DMS114 treated with DMSO at 0.1 percent for 48 hours (cell line): ENCODE results near the gene BRINP1.

Source experiments
- DNase-seq: peaks from one replicate; lab custom pipeline; 2025; ENCODE audit not compliant: unreplicated experiment; lab: John Stamatoyannopoulos, UW

The BRINP1 gene

DNA sequence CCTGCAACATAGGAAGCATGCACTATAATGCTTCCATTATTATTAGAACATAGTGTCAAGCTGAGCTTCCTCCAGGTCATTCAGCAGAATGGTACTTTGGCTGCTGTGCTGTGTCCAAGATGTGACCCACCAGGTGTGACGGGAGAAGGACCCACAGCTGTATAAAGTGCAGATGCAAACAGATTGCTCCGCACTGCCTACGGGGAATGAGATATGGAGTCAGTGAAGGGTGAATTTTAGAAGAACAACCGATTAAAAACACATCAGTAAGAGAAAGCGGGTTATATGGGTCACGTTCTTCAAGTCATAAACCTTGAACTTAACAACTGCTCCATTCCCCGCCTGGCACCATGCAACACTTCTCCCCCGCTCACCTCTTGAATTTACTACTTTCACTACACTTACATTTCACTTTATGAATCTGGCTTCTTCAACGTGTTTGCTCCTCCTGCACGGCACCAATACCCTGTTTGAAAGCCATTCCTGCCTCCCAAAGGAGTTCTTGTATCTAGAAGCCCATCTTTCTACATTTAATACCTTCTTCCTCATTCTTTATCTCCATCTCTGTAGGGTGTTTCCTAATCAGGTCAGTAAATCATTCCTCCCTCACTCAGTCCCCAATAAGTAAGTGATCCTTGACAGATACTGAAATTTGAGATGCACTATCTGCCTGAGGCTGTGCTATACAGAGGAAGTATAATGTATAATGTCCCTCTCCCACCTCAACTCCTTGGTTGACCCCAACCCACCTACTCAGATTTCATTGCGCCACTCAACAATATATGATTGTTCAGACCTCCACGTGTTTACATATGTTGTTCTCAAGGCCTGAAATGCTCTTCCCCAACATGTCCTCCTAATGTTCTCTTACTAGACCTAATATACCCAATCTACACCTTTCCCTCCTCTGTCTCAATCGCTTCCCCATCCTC lies 25.9 kb downstream of the BRINP1 start:
- DNase-seq, result no peak

GRCh38 chr9:119339056-119339455 lies 30.2 kb downstream of the BRINP1 start:
- DNase-seq, result no peak

- no peak for DNase-seq
Observed at GRCh38 chr9:119337573-119337972, 31.7 kb downstream of the BRINP1 start.

DNA sequence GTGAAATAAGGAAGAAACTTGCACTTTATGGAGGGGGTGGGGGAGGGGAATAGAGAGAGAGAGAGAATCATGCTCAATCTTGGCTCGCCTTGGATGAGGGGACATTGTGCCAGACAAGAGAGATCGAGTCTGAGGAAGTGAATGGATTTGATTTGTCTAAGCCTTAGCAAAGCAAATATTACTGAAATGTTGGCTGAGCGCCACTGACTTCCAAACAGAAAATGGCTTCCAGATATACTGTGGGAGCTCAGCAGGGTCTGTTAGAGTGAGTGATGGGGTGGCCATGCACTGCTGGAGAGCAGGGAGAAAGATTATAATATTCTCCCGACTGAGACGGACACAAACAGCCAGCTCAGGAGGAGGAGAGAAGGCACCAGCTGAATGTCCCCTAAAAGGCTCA lies 34.5 kb downstream of the BRINP1 start:
- no peak for DNase-seq

GRCh38 chr9:119333507-119334229 lies 35.6 kb downstream of the BRINP1 start:
- DNase-seq, result no peak

DNA sequence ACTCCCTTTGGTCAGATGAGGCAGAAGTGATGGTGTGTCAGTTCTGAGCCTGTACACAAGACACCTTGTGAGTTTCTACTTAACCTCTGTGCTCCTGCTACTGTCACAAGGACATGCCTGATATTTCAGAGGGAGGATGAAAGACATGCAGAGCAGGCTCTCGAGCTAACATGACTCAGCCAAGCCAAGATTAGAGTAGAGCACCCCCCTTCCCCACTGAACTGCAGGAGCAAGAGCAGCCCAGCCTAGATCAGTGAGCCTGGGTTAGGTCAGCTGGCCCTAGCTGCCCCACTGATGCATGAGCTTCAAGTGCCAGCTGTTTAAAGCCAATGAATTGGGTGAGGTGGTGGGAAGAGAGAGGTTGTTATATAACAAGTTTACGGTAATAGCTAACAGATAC lies 36.7 kb downstream of the BRINP1 start:
- no peak for DNase-seq

GRCh38 chr9:119322184-119322583 lies 47.1 kb downstream of the BRINP1 start:
- DNase-seq, result no peak

DNA sequence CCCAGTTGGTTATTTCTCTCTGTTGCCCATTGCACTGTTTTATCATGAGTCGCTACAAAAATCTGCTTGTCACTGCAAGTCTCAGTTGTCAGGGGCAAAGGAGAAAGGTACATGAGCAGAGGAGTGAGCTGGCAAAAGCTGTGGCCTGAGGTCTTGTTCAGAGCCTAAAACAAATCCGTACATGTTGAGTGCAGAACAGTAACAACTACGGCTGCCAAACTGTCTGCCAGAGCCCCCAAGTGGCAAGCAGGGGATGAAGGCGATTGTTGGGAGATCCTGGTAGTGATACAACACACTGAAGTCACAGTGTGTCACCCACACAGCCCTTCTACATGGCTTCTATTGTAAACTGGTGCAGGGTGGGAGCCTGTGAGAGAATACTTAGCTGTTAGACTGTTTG lies 50.9 kb downstream of the BRINP1 start:
- DNase-seq, result no peak

- no peak for DNase-seq
Observed at GRCh38 chr9:119313846-119314245, 55.4 kb downstream of the BRINP1 start.

DNA sequence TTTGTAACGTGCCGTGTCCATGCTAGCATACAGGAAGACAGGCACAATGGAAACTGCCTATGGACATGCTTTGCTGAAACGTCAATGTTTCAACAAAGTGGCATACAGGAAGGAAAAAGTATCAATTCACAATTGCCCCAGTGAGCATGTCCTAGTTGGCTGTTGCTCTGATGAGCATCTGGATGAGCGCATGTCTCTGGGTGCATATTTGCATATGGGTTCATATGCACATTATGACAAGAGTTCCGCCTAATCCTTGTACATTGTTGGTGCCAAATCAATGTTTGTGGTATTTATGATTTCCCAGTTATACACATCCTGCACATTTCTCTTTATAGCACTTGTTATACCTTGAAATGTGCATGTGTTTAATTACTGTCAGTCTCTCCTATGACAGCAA lies 58.5 kb downstream of the BRINP1 start:
- no peak for DNase-seq

- DNase-seq, result no peak
Observed at GRCh38 chr9:119307471-119307870, 61.8 kb downstream of the BRINP1 start.

DNA sequence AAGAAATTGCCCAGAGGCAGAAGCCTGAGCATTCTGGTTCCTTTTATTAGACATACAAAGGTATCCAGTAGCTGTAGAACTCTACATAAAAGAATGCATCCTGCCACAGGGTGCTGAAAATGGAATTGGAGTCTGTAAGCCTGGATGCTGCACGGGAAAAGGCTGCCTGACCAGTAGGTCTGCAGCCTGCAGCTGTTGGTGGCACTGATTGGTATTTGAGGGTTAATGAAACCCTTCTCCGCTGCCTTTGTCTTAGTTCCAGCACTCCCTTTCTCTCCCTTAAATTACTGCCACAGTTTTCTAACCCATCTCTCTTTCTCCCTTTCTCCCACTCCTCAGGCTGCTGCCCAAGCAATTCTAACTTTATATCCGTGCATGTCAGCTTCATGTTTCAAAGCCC lies 64.7 kb downstream of the BRINP1 start:
- no peak for DNase-seq

GRCh38 chr9:119302988-119303698 lies 66.1 kb downstream of the BRINP1 start:
- DNase-seq, result no peak

DNA sequence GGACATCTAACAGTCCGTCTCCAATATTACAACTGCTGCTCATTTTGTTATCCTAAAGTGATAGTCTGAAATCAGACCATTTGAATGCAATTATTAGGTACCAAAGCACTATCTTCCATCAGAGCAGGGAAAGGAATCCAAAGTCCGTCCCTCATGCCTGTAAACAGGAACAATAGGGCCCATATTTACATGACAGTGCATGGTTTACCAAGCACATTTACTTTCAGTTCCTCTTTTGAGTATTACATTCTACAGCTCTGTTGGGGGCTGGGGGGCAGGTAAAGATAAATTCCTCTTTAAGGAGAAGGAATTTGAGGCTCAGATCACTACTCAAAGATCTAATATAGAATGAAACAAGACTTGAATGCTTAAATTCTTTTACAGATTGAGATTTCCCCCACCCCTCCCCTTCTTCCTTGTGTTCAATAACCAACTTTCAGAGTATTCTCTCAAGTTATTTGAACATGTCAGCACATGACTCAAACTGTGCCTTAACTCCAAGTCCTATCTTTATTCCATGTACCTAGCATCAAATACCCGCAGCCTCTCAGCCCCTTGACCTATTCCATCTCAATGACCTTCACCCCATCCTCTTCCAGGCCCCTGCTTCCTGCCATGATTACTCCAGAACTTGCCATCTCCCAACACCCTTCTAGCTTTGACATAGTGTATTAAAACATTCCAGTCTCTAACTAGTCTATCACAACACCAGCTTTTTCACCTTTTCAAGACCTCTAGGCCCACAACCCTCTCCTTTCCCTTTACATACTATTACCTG lies 71.0 kb downstream of the BRINP1 start:
- no peak for DNase-seq

DNA sequence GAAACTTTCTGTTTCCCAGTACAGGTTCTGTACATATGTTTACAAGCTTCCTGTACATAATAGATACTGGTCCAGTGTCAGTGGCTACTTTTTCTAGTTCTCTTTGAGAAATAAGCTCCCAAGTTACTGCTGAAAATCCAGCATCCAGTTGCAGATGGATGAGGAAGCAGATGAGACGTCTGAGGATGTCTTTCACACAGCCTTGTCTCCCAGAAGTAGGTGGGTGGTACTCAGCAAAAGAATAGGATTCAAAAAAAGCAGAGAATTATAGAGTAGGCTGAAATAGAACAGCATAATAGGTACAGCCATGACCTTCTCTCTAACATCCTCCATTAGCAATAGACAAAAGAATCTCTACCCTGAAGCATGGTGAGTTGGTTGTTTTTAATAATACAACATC lies 77.7 kb downstream of the BRINP1 start:
- no peak for DNase-seq

- DNase-seq, result no peak
Observed at GRCh38 chr9:119289740-119290433, 79.3 kb downstream of the BRINP1 start.

DNA sequence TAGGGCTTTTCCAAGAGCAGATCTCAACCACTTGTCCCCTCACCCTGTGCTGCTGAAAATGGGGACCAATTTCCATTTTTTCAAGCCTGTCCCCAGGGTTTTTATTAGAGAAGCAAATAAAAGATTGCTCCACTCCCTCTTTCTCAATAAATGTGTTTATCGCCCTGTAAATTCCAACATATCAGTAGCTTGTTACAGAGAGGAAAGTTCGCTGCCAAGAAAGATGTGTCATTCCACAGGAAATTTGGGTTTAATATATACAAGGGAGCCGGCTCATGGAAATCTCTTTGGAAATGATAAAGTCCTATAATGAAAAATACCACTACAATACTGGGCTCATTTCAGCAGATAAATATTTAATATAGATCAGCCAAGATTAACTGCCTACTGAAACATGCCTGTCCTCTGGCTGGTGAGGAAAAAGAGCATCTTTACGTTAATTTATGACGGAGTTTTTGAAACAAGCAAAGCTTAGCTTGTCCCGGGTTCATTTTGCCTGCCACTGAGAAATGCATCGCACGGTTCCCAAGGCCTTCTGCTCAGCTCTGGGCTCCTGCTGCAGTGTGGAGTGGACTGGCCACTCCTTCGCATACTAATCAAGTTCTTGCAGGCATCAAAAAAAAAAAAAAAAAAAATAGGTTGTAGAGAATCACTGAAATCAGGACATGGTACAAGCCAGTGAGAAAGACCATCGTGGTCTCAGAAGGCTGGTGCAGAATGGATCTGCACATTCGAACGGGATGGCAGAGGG lies 84.5 kb downstream of the BRINP1 start:
- DNase-seq, result no peak

DNA sequence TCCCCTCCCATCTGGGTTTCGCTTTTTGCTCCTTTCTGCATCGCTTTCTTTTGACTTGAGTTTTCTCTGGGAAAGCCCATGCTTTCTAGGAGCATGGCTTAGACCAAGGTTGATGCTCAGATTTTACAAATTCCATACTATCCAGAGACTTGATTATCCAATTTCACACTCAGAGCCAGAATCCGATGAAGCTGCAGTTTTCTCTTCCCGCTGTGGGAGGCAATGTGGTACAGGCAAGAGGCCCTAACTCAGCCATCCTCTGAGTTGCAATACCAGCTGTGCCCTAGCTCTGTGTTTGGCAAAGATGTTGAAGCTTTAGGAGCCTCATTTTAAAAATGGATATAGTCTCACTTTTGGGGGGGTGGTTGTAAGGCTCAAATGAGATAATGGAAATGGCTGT lies 85.1 kb downstream of the BRINP1 start:
- DNase-seq, result no peak

GRCh38 chr9:119283078-119283794 lies 86.0 kb downstream of the BRINP1 start:
- DNase-seq, result no peak
